Measurements from ENCODE around the gene DCUN1D2.

DNA sequence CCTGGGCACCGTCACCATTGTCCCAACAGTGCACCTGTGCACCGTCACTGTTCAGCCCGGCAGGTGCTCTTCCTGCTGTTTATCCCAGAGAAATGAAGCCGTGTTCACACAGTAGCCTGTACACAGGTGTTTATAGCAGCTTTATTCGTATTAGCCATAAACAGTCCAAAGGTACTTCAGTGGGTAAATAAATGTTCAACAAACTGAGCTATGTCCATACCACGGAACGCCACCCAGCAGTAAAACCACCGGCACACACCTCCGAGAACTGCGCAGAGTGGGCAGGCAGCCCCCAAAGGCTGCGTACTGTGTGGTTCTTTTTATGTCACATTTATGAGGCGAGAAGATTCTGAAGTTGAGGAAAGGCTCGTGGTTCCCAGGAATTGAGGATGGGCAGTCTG is 44.9 kb upstream of the DCUN1D2 start:
- TF ChIP-seq, protein P1, sequence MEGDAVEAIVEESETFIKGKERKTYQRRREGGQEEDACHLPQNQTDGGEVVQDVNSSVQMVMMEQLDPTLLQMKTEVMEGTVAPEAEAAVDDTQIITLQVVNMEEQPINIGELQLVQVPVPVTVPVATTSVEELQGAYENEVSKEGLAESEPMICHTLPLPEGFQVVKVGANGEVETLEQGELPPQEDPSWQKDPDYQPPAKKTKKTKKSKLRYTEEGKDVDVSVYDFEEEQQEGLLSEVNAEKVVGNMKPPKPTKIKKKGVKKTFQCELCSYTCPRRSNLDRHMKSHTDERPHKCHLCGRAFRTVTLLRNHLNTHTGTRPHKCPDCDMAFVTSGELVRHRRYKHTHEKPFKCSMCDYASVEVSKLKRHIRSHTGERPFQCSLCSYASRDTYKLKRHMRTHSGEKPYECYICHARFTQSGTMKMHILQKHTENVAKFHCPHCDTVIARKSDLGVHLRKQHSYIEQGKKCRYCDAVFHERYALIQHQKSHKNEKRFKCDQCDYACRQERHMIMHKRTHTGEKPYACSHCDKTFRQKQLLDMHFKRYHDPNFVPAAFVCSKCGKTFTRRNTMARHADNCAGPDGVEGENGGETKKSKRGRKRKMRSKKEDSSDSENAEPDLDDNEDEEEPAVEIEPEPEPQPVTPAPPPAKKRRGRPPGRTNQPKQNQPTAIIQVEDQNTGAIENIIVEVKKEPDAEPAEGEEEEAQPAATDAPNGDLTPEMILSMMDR (IDR thresholded peaks at IDR 0.05), result no peak
- TF ChIP-seq POLR2A (IDR thresholded peaks at IDR 0.05), result no peak

All from right lobe of liver (tissue), 4 donors.